ENCODE data around the gene C12orf60. TPM values are rescaled to one million over a fixed set of nuclear protein-coding genes. Genes with fewer than 3 reads are reported as not detected.

The C12orf60 gene
- total RNA-seq, 1 donor from 2014 or later: 2.3 TPM

DNA sequence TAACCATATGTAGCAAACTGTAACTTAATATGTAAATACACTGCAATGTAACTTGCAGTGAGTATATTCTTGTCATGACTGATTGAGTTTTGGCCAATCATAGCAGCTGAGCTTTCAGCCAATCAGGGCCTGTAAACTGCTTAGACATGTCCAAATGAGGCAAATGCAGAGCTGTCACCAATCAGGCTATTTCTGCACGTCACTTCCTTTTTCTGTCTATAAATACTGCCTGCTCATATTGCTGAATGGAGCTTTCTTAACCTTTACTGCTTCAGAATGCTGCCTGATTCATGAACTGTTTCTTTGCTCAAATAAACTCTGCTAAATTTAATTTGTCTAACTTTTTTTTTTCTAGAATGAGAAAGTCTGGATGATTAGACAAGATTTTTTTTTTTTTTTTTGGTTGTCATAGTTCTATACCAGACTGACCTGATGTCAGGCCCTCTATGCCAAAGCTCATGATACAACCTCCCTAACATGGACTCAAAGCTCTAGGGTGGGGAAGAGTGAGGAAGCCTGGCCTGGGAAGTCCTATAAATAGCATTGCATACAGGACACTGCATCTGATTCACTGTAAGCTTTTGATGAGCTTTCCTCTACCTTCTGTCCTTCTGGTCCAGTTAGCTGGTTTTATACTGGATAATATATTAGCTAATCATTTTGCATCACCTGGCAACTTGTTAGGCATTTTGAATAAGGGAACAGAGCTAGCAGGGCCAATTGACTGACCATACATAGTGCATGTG lies 70.1 kb downstream of the C12orf60 start:
- DNase-seq (ENCODE audit: low read depth): no peak

Other genes starting within 250 kb of the C12orf60 start
- 9.0 and 12.0 TPM in 2 replicates for gene PLBD1, start 235.8 kb upstream of the C12orf60 start, total RNA-seq
- not detected in 2 replicates for gene GUCY2C, start 107.1 kb upstream of the C12orf60 start, total RNA-seq
- 5.4 and 23.4 TPM in 2 replicates for gene WBP11, start 192 bp upstream of the C12orf60 start, total RNA-seq
- gene SMCO3, start 10.5 kb downstream of the C12orf60 start, total RNA-seq: 1.0 TPM in 1 of 2 replicates, not detected in the other
- 1.0 TPM in 1 of 2 replicates, not detected in the other for gene ART4, start 39.9 kb downstream of the C12orf60 start, total RNA-seq
- 0.35 and 0.80 TPM in 2 replicates for gene MGP, start 82.2 kb downstream of the C12orf60 start, total RNA-seq
- 0.75 and 2.8 TPM in 2 replicates for gene ERP27, start 134.9 kb downstream of the C12orf60 start, total RNA-seq
- gene ARHGDIB, start 157.9 kb downstream of the C12orf60 start, total RNA-seq: 3.0 and 14.6 TPM in 2 replicates
- not detected in 2 replicates for gene PDE6H, start 169.4 kb downstream of the C12orf60 start, total RNA-seq

All from renal cortical epithelial cell (primary cell).